GM04504 (cell line): ENCODE measurements around the gene LGR5.

Experiments used
- DNase-seq: peaks from one replicate; pipeline ENCODE4 v3.0.0-alpha.2; 2012; ENCODE audit warnings: low read depth

LGR5 gene, protein sequence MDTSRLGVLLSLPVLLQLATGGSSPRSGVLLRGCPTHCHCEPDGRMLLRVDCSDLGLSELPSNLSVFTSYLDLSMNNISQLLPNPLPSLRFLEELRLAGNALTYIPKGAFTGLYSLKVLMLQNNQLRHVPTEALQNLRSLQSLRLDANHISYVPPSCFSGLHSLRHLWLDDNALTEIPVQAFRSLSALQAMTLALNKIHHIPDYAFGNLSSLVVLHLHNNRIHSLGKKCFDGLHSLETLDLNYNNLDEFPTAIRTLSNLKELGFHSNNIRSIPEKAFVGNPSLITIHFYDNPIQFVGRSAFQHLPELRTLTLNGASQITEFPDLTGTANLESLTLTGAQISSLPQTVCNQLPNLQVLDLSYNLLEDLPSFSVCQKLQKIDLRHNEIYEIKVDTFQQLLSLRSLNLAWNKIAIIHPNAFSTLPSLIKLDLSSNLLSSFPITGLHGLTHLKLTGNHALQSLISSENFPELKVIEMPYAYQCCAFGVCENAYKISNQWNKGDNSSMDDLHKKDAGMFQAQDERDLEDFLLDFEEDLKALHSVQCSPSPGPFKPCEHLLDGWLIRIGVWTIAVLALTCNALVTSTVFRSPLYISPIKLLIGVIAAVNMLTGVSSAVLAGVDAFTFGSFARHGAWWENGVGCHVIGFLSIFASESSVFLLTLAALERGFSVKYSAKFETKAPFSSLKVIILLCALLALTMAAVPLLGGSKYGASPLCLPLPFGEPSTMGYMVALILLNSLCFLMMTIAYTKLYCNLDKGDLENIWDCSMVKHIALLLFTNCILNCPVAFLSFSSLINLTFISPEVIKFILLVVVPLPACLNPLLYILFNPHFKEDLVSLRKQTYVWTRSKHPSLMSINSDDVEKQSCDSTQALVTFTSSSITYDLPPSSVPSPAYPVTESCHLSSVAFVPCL

DNA sequence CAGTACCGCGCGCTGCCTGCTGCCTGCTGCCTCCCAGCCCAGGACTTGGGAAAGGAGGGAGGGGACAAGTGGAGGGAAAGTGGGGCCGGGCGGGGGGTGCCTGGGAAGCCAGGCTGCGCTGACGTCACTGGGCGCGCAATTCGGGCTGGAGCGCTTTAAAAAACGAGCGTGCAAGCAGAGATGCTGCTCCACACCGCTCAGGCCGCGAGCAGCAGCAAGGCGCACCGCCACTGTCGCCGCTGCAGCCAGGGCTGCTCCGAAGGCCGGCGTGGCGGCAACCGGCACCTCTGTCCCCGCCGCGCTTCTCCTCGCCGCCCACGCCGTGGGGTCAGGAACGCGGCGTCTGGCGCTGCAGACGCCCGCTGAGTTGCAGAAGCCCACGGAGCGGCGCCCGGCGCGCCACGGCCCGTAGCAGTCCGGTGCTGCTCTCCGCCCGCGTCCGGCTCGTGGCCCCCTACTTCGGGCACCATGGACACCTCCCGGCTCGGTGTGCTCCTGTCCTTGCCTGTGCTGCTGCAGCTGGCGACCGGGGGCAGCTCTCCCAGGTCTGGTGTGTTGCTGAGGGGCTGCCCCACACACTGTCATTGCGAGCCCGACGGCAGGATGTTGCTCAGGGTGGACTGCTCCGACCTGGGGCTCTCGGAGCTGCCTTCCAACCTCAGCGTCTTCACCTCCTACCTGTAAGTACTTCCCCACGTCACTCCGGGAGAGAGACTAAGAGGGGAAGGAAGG, at the start of gene LGR5:
LGR5 (plus strand) TSS at position 186 of the 732 bp plus-strand sequence; CDS start at position 469, 283 bp downstream.
- no peak for DNase-seq

DNA sequence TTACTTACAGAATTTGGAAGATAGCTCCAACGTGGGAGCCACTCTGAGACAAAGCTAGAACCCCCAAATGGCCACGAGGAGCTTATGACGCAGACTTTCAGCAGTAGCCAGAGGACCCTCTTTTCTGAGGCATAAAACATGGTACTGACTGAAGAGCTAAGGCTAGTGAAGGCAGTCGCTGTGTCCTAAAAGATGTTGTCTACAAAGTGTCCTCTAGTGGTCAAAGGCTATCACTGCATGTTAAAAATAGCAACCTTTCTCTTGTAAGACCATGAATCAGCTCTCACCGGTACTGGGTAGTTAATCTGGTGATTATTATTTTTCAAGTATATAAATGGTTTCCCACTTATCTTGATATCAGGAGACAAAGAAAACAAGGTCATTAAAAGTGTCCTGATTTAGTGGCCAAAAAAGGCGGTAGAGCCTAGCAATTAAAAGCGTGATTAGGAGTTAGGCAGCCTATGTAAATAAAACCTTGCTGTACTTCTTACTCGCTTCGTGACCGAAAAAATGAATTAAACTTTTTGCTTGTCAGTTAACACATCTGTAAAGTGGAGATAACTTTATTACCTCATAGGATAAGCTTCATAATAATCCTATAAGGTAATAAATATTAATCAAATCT, 47.0 kb upstream of the LGR5 start:
- peak; percentile 46 for DNase-seq

DNA sequence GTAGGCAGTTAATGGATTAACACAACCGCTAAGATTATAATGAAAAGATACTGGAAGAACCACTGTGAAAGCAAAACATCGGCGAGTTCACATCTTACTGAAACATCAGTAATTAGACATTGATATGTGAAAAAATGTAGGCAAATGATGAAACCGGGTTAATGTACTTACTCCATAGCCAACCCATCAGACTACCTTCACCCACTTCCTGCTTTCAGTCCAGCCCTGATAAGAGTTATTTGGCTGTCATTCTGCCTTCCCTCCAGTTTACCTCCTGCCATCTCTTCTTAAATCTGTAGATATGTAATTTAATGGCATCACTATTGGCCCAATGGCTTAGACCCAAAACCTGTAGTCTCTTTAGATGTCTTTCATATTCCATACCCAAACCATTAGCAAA, 46.0 kb upstream of the LGR5 start:
- DNase-seq, result no peak

DNA sequence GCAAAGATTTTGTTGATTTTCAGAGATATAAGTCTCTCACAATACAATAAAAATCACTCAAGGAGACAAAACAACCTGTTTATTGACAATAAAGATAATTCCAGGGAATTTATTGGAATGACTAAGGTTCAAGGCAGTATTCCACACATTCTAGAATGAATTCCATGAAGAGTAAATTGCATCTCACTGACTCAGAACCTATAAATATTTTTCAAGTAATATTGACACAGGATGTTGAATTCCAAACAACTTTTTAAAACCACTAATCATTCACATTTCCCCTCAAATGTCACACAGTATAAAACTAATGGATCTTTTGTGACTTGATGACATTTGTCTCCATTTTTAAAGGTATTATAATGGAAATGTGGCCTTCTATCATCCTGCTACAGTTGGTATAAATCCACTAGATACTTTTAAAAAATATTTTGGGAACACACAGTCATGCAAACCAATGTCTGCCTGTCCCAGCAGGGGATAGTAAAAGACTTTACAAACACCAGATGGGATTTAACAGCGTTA, 42.1 kb upstream of the LGR5 start:
- DNase-seq, result peak; percentile 55

DNA sequence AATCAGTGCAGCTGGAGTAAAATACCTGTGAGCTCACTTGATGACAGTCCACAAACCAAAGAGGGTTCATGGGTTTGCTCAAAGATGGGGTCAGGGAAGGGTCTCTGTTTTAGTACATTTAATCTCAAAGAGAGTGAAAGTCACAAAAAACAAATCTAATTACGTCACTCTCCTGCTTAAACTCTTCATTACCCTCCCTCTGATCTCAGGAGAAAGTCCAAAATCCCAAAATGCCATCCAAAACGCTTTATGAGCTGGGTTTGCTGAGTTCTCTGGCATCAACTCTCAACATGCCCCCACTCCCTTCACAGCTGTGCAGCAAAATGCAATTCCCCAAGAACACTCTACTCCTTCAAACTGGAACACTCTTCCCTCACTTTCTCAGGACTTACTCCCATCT, 40.4 kb upstream of the LGR5 start:
- no peak for DNase-seq

DNA sequence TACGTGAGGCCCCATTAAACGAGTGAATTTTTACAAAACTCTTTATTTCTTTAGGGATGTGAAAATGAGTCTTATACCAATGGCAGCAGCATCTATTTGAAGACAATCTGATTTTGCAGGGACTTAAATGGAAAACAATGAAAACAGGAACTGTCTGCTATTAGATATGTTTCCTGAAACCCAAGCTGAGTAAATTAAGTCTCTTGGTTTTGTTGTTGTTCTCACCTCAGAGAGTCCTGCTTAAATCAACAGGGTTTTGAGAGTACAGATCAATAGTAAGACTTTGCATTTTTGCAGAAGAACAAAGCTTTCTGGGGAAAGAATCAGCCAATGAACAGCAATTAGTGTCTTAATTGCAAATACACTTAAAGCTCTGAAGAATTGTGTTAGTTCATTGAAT, 39.1 kb upstream of the LGR5 start:
- no peak for DNase-seq

DNA sequence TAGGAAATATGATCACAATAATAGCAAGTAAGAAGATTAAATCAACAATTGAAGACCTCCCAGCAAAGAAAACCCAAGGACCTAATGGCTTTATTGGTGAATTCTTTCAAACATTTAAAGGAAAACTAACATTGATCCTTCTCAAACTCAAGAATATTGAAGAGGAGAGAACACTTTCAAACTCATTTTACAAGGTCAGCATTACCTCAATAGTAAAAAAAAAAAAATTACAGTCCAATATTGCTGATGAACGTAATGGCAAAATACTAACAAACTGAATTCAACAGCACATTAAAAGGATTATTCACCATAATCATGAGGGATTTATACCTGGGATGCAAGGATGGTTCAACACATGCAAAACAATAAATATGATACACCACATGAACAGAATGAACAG, 33.7 kb upstream of the LGR5 start:
- DNase-seq, result no peak

DNA sequence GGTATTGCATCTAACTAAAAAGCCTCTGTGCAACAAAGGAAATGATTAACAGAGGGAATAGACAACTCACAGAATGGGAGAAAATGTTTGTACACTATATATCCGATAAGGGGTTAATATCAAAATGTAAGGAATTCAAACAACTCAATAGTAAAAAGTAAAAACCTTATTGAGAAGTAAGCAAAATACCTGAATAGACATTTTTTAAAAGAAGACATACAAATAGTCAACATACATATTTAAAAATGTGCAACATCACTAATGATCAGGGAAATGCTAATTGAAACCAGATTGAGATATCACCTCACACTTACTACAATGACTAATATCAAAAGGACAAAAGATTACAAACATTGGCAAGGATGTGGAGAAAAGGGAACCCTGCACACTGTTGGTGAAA, 31.9 kb upstream of the LGR5 start:
- no peak for DNase-seq

DNA sequence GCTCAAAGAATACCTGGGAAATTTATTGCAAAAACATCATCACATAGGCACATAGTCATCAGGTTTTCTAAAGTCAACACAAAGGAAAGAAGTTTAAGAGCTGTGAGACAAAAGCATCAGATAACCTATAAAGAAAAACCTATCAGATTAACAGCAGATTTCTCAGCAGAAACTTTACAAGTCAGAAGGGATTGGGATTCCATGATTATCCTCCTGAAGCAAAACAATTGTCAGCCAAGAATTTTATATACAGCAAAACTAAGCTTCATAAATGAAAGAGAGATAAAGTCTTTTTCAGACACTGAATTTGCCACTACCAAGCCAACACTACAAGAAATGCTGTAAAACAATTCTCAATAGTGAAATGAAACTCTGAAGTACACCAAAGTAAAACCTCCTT, 28.8 kb upstream of the LGR5 start:
- DNase-seq, result no peak

DNA sequence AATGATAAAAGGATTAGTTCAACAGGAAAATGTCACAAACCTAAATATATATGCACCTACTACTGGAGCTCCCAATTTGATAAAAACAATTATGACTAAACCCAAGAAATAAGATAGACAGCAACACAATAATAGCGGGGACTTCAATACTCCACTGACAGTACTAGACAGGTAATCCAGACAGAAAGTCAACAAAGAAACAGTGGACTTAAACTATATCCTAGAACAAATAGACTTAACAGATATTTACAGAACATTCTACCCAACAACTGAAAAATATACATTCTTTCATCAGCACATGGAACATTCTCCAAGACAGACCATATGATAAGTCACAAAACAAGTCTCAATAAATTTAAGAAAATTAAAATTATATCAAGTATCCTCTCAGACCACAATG, 28.0 kb upstream of the LGR5 start:
- DNase-seq, result no peak

DNA sequence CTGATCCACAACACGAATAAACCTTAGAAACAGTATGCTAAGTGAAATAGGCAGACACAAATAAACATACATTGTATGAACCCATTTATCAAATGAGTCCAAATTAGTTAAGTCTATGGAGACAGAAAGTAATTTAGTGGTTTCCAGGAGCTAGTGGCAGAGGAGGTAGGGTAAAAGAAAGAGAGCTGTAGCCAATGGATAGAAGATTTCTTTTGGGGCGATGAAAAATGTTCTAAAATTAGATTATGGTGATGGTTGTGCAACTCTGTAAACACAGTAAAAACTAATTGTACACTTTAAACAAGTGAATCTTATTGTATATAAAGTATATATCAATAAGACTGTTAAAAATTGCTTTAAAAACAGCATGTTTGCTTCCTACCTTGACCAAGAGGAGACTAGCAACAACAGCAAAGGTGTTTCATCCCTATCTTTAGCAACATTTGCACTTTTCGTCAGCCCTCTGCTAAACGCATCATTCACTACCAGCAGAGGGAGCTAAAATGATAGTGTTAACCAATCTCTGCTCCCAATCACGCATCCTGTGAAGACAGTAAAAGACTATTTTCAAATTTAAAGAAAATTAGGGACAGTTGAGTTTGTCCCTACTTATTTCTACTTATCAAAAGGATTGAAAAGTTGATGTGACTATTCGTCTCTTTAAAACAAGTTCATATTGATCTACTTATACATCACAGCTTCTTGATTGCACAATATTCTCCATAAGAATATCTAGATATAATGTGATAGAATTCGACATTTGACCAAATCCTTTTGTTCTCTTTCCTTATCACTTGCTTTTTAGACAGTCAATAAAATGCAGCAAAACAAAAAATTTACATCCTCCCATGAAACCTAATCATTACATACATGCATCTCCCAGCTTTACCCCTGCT, 24.0 kb upstream of the LGR5 start:
- DNase-seq, result peak; percentile 25

DNA sequence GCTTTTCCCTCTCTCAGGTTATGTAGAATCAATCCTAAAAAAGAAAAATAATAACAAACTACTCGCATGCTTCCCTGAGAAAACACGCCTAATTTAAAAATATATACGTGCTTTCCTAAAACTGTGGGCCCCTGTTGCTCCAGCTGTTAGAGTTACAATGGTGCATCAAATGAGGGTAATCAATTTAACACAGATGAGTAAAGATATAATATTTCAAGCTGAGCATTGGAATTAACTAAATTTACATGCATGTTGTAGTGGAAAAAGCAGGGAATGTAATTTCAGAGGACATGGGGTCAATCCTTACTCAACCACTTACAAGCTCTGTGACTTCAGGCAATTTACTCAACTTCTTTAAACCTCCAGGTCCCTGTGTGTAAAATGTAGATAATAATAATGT, 22.4 kb upstream of the LGR5 start:
- no peak for DNase-seq

DNA sequence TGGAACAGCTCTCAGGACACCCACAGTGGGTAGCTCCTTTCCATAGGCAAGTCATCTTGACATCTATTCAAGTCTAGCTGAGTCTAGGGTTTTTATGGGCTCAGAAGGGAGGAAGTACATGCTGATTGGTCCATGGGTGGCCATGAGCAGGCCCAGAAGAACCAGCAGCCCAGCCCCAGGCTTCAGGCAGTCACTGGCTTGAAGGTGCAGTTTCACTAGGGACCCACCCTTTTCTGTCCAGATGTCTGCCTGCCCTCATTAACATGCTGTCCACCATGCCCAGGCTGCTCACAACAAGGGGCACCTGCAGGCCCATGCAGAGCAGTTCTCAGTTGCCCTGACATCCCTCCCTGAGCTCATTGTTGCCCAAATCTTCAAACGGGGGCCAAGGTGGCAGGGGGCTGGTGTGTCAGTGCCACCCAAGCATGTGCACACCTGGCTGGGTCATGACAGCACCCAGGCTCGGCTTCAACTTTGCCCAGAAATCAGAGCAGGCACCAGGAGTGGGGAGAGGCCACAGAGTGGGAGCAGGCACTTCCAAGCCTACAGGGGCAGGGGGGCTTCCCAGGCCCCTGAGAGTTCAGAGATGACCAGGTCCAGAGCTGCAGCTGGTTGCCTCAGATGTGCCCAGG, 18.7 kb upstream of the LGR5 start:
- DNase-seq, result no peak

DNA sequence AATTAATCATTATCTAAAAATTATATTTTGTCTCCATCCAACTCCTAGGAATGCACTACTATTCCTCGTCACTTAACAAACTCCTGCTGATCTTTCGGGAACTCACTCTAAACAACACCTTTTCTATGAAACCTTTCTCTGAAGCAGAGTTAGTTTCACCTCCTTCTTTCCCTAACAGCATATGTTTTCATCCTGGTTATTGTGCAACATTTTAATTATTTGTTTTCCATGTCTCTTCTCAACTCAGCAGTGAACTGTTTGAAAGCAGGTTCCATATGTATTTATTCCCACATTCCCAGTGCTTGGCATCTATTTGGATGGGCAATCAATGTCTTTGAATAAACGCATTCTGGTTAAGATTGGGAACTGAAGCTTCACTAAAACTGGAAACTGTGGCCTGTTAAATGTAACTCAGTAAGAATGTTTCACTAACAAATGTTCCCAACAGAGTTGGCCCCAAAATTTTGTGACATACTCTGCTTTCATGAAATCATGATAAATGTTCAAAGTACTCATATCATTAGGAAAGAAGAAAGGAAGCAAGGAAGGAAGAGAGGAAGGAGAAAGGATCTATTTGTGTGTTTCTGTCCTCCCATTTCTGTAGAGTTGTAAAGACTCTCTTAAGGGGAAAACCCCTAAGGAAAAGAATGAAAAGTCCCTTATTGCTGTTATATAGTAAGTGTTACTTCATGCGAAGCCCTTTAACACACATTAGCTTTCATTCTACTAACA, 13.9 kb upstream of the LGR5 start:
- DNase-seq, result no peak

DNA sequence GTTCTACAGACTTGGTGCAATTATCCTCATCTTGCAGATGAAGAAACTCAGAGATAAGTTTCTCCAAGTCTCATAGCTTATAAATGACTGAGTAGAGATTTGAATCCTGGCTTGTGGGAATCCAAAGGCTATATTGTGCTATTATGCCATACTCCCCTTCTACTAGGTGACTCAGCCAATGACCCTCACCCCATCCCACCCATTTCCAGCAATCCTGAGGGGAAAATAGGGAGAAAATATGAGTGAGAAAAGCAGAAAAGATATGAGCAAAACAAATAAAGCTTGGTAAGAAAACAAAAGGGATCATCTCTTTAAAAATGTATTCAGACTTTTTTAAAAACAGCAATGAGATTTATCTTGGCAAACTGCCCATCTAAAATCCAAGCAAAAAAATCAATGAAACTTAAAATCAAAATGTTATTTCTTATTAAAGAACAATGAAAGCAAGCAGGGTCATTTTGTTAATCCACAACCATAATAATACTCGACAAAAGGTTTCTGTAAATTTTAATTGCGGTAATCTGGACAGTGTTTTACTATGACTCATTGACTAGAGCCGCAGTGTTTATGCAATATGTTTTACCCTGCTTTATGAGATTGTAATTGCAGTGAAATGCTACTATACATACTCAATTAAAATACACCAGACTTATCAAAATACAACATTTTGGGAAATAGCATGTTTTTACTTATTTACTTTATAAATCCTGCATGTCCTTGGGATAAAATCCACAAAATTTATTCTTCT, 13.1 kb upstream of the LGR5 start:
- no peak for DNase-seq

DNA sequence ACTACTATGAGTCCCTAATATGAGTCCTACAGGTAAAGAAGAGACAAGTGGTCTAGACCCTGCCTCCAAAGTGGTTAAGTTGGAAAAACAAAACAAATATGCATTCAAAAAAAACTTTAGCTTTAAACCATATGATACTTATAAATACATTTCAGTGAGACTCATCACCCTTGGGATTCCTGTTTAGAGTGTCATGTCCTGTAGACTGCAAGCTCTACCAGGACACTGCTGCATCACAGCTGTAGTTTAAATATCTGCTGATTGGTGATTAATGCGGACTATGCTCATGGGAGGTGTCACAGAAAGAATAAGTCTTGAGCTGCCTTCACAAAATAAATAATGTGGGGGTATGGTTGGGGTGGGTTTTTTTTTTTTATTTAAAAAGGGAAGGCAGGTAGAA, 8.8 kb upstream of the LGR5 start:
- no peak for DNase-seq

DNA sequence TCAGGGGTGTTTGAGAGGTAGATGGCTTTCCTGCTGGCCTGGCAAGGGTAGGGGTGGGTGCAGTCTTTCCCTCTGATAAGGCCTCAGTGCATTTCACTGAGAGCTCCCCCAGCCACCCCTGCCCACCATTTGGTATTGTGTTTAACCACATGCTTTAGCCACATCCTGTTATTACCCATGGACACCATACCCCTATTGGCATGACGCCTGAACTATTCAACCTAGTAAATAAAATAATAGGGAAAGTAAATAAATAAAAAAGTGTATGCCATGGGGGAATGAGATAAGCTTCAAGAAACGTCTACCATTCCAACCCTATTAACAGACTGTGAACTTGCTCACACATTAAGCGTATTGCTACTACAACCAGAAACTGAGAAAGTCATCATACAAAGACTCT, 7.6 kb upstream of the LGR5 start:
- DNase-seq, result no peak

DNA sequence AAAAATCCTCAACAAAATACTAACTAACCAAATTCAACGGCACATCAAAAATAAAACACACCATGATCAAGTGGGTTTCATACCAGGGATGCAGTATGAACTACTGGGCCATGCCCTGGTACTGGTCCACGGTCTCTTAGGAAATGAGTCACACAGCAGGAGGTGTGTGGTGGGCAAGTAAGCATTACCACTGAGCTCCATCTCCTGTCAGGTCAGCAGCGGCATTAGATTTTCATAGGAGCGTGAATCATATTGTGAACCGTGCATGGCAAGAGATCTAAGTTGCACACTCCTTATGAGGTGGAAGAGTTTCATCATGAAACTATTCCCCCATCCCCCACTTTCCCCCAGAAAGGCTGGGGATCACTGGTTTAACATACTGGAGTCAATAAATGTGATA, 6.7 kb upstream of the LGR5 start:
- no peak for DNase-seq

DNA sequence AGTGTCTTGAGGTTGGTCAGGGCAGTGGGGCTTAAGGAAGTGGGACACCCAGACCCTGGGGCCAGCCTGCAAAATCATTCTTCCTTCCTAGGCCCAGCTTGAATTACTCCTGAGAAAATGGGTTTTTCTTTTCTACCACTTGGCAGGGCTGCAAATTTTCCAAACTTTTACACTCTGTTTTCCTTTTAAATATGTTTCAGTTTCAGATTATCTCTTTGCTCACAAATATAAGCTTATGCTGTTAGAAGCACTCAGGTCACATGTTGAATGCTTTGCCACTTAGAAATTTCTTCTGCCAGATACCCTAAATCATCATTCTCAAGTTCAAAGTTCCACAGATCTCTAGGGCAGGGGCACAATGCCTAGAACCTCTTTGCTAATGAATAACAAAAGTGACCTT, 2.9 kb upstream of the LGR5 start:
- no peak for DNase-seq
